Measurements from ENCODE around the gene ELP5. TPM values are rescaled to one million over a fixed set of nuclear protein-coding genes. Genes with fewer than 3 reads are reported as not detected.
A peak's percentile ranks its signal among the peaks of the same experiment; 100 is the strongest.
"Not testable (repeated sequence)": the region's sequence is repeated elsewhere in the genome, so short reads cannot be mapped to it uniquely, and the experiment has no call there.

The ELP5 gene
- total RNA-seq, 1 donor from 2014 or later, result 71.6 TPM

- DNase-seq; ATAC-seq (ENCODE audit: poor library complexity); intact Hi-C loops (cut with DNase I): not testable (repeated sequence)
Observed at GRCh38 chr17:7243838-7244237, 8.2 kb upstream of the ELP5 start.

- intact Hi-C loops (cut with DNase I), result no loop called here
- no peak for ATAC-seq (ENCODE audit: poor library complexity)
- no peak for DNase-seq
Observed at GRCh38 chr17:7246779-7247178, 5.2 kb upstream of the ELP5 start.

GRCh38 chr17:7248796-7249195 lies 3.2 kb upstream of the ELP5 start:
- no peak for ATAC-seq (ENCODE audit: poor library complexity)
- intact Hi-C loops (cut with DNase I), result no loop called here
- DNase-seq, result no peak

- intact Hi-C loops (cut with DNase I), result no loop called here
- ATAC-seq (ENCODE audit: poor library complexity) (no peak), DNase-seq (no peak)
Observed at GRCh38 chr17:7249214-7249613, 2.8 kb upstream of the ELP5 start.

GRCh38 chr17:7249830-7250229 lies 2.2 kb upstream of the ELP5 start:
- no peak for ATAC-seq (ENCODE audit: poor library complexity)
- no peak for DNase-seq
- intact Hi-C loops (cut with DNase I), result no loop called here

GRCh38 chr17:7250695-7251627 lies 1.1 kb upstream of the ELP5 start:
- ATAC-seq (ENCODE audit: poor library complexity) (no peak), DNase-seq (no peak)
- intact Hi-C loops (cut with DNase I), result no loop called here

GRCh38 chr17:7251661-7252175 lies 297 bp upstream of the ELP5 start, which contains the start of gene CTDNEP1:
Gene CTDNEP1 (minus strand): TSS chr17:7251734. CDS start chr17:7251296, 438 bp downstream.
- ATAC-seq (ENCODE audit: poor library complexity), result peak; percentile 95
- intact Hi-C loops (cut with DNase I), result no loop called here
- DNase-seq, result peak; percentile 98

- intact Hi-C loops (cut with DNase I), result no loop called here
- DNase-seq, result no peak
- ATAC-seq (ENCODE audit: poor library complexity), result no peak
Observed at GRCh38 chr17:7253082-7253481, 1.1 kb downstream of the ELP5 start.

- ATAC-seq (ENCODE audit: poor library complexity) (no peak), DNase-seq (peak; percentile 9)
- intact Hi-C loops (cut with DNase I), result no loop called here
Observed at GRCh38 chr17:7254511-7254910, 2.5 kb downstream of the ELP5 start.

GRCh38 chr17:7256766-7257456 lies 4.9 kb downstream of the ELP5 start:
- no peak for DNase-seq
- intact Hi-C loops (cut with DNase I), result no loop called here
- no peak for ATAC-seq (ENCODE audit: poor library complexity)

- DNase-seq, result no peak
- intact Hi-C loops (cut with DNase I), result no loop called here
- no peak for ATAC-seq (ENCODE audit: poor library complexity)
Observed at GRCh38 chr17:7258731-7259554, 6.9 kb downstream of the ELP5 start.

- intact Hi-C loops (cut with DNase I), result no loop called here
- DNase-seq (no peak), ATAC-seq (ENCODE audit: poor library complexity) (no peak)
Observed at GRCh38 chr17:7259555-7259889, 7.5 kb downstream of the ELP5 start.

GRCh38 chr17:7260151-7260550 lies 8.1 kb downstream of the ELP5 start:
- ATAC-seq (ENCODE audit: poor library complexity), result no peak
- intact Hi-C loops (cut with DNase I), result no loop called here
- peak; percentile 13 for DNase-seq

GRCh38 chr17:7260651-7261378 lies 8.8 kb downstream of the ELP5 start:
- peak; percentile 36 for DNase-seq
- ATAC-seq (ENCODE audit: poor library complexity), result peak; percentile 67
- intact Hi-C loops (cut with DNase I), result no loop called here

- intact Hi-C loops (cut with DNase I), result no loop called here
- DNase-seq (peak; percentile 31), ATAC-seq (ENCODE audit: poor library complexity) (peak; percentile 35)
Observed at GRCh38 chr17:7261379-7262191, 9.6 kb downstream of the ELP5 start.

- intact Hi-C loops (cut with DNase I), result no loop called here
- DNase-seq (peak; percentile 39), ATAC-seq (ENCODE audit: poor library complexity) (no peak)
Observed at GRCh38 chr17:7262192-7262934, 10.3 kb downstream of the ELP5 start, which contains the start of gene CLDN7. Gene CLDN7 (minus strand): TSS chr17:7262478. CDS start chr17:7262043, 435 bp downstream.

Data from Right ventricle myocardium superior (tissue), 1 donor.